Dedifferentiated amniotic fluid mesenchymal stem cell (primary cell): ENCODE results near the gene CAPN10.
A peak's percentile ranks its signal among the peaks of the same experiment; 100 is the strongest.

Experiments used
- DNase-seq: peaks from one replicate; pipeline ENCODE4 v3.0.0-alpha.2; 2016; ENCODE audit errors: extremely low spot score

CAPN10 gene

GRCh38 chr2:240563951-240564560, 22.5 kb upstream of the CAPN10 start:
- DNase-seq = no peak

DNA sequence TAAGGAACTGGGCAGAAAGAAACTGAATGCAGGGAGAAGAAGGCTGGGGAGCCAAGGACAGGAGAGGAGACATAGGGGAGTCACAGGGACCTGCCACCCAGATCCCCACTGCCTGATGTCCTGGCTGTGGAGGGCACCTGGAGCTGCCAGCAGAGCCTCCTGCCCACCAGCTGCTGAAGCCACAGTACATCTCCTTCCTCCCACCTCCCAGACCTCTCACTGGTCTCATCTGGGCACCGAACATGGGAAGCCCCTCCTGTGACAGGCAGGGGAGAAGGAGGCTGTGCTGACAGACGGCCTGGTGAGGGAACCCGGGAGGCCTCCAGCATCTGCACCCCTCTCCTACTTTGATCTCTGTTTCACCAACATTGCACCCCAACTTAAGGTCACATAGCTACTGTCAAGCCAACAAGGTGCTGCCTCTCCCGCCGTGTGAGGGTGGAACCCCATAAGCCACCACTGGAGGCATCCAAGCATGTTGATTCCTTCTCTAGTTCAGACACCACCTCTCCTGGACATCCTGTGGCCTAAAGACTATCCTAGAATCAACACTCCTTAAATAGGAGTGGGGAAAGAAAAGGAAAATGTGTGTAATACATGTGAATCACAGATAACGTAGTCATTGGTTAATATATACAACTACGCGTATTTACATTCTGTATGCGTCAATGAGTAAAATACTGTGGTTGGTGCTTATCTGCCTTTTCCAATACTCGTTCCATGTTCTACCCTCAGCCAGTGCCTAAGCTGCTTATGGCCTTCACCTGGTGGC, 21.8 kb upstream of the CAPN10 start:
- no peak for DNase-seq

DNA sequence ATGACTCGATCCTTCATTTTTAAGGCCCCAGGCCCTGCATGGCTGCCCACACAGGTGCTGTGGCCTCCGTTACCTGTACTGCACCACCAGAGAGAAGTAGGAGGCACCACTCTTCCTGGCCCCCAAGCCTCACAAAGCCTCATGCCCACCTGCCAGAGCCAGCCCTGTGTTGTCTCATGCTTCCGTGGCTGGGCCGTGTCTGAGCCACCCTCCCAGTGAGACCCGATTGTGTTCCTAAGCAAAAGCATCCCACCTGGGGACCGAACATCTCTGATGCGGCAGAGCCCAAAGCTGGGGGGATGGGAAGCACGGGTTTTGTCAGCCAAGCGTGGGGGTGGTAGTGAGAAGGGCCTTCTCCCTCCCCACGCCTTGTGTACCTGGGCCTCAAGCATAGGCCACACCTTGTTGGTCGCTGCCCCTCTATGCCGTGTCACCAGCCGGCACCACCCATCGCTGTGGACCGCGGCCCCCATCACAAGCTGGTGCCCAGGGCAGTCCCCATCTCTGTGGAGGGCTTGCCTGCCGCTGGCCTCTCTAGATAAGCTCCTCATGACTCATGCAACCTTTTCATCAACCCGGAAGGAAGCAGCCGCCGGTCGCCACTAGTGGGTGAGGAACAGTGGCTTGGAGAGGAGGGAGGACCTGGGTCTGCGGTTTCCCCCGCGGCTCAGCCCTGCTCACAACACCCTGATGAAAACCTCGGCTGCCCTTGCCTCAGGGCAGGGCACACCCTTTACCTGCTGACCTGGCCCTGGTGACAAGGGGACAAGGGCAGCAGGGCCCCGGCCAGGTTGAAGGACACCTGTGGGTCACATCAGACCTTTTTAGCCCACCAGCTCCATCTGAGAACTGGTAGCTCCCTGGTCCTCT, 21.0 kb upstream of the CAPN10 start:
- DNase-seq = no peak

DNA sequence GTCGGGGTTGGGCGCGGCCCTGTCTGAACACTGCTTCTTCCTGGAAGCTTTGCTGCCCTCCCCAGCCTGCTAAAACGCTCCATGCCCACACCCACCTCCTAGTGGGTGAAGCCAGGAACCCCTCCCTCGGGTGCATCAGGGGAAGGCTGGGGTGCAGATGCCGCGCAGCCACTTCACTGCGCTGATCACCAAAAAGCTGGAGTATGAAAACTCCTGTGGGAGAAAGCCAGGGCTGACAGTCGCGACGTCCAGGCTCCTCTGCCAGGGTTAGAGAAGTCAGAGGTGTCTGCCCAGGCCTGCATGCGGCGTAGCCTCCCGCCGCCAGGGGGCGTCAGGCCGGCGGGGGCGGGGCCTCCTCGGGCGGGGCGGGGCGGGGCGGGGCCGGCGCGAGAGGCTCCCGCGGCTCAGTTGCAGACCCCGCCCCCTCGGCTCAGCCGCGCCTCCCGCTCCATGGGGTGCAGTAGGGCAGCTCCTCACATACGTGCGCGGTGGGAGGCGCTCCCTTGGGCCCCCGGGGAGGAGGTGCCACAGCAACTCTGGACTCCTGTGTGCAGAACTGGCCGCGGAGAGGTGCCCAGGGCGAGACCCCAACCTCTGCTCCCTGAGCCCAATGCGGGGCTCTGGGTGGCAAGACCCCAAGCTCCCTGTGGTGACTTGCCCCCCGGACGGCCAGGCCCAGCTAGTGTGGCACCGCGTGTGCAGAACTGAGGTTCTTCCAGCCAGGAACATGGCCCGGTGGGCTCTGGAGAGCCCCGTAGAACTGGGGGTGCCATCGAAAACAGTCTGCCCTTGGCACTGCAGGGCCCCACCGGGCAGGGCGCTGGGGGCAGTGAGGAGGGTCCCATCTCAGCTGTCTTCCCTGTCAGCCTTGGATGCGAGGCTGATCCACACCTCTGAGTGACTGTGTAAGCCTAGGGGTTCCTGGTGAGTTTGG, 20.1 kb upstream of the CAPN10 start:
- peak; percentile 36 for DNase-seq

- DNase-seq = no peak
Observed at GRCh38 chr2:240567137-240567871, 19.2 kb upstream of the CAPN10 start.

DNA sequence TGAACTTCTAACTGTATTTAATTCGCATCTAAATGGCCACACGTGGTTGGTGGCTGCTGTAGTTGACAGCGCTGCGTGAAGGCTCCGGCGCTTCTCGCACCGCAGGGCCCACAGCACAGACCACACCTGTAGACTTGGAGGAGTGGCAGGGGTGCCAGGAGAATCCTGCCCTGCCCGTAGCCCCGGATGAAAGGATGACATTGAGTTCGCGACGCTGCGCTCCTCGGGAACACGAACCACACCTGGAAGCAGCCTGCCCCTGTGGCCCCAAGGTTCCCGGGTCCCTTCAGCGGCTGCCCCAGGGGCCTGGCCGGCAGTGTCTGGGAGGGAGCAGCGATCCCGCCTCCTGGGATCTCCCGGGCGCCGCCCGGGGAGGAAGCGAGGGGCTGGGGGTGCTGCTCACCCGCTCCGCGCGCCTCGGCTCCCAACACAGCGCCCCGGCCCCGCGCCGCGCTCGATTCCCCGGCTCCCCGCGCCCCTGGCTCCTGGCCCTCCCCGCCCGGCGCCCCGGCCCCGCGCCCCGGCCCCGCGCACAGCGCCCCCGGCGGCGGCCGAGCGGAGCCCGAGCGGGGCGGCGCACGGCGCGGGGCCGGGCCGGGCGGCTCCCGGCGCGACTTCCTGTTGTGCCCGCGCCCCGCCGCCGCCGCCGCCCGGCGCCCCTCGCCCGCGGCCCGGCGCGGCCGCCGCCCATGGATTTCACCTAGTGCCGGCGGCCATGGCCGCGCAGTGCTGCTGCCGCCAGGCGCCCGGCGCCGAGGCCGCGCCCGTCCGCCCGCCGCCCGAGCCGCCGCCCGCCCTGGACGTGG, 18.5 kb upstream of the CAPN10 start, which contains the start of gene RNPEPL1:
TSS of gene RNPEPL1 (plus strand) at position 613 of the 806 bp plus-strand sequence. CDS start at position 716, 103 bp downstream.
- no peak for DNase-seq

DNA sequence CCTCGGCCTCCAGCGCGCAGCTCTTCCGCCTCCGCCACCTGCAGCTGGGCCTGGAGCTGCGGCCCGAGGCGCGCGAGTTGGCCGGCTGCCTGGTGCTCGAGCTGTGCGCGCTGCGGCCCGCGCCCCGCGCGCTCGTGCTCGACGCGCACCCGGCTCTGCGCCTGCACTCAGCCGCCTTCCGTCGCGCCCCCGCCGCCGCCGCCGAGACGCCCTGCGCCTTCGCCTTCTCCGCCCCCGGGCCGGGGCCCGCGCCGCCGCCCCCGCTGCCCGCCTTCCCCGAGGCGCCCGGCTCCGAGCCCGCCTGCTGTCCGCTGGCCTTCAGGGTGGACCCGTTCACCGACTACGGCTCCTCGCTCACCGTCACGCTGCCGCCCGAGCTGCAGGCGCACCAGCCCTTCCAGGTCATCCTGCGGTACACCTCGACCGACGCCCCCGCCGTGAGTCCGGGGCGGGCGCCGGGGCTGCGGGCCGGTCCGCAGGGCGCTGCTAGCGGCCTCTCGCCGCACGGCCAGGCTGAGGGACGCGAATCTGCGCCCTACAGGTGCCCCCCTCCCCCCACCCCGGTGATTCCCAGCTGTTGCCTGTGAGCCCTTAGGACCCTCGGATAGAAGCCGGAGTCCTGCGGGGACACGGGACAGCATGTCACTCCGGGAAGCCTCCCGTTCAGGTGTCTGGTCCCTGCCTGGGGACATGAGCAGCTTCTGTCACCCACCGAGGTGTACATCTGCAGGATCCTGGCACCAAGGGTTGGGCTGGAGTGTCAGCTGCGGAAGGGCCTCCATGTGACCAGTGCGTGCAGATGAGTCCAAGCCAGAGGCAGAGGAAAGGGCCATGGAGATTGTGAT, 17.6 kb upstream of the CAPN10 start:
- DNase-seq = peak; percentile 38

DNA sequence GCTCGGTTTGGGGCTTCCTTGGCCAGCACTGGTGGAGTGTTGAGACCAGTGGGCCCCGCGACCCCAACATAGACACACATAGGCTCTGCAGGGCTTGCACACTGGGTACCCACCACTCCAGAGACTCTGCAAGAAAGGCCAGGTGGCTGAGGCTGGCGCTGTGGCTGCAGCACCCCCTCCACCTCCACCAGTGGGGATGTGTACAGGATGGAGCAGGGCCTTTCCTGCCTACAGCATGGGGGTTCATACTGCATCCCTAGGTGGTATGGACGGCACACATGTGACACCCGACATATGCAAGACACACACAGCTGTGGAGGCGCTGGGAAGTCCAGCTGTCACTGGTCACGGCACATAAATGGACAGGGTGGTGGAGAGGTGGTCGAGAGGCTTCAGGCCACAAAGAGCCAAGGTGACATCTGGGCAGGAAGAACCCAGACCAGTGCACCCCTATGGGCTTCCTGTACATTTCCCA, 17.0 kb upstream of the CAPN10 start:
- no peak for DNase-seq

GRCh38 chr2:240569998-240570530, 16.5 kb upstream of the CAPN10 start:
- DNase-seq = no peak

GRCh38 chr2:240570531-240571313, 15.8 kb upstream of the CAPN10 start:
- no peak for DNase-seq

DNA sequence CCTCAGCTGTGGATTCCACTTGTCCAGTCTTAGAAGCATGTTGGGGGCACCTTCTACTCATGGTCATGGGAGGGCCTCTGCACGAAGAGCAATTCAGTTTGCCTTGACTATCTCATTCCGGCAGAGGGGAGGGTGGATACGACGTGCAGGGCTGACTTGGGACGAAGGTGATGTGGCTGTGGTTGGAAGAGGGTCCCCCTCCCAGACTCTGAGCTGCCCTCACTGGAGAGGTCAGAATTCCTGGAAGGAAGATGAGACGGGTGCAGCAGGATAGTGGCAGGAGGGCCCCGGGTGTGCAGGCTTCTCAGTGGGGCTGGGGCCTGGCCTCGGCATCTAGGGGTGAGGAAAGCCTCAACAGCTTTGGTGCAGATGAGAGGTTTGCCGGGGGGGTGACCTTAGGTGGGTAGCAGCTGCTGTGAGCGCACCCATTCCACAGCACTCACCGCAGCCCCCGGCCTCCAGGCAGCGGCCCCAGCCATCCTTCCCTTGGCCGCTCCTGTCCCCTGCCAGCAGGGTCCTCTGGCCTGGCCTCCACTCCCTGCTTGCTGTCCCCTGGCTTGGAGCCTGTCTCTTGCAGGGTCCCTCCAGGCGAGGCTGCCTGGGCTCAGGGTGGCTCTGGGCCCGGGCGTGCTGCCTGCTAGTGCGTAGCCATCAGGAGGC, 15.1 kb upstream of the CAPN10 start:
- DNase-seq = no peak

DNA sequence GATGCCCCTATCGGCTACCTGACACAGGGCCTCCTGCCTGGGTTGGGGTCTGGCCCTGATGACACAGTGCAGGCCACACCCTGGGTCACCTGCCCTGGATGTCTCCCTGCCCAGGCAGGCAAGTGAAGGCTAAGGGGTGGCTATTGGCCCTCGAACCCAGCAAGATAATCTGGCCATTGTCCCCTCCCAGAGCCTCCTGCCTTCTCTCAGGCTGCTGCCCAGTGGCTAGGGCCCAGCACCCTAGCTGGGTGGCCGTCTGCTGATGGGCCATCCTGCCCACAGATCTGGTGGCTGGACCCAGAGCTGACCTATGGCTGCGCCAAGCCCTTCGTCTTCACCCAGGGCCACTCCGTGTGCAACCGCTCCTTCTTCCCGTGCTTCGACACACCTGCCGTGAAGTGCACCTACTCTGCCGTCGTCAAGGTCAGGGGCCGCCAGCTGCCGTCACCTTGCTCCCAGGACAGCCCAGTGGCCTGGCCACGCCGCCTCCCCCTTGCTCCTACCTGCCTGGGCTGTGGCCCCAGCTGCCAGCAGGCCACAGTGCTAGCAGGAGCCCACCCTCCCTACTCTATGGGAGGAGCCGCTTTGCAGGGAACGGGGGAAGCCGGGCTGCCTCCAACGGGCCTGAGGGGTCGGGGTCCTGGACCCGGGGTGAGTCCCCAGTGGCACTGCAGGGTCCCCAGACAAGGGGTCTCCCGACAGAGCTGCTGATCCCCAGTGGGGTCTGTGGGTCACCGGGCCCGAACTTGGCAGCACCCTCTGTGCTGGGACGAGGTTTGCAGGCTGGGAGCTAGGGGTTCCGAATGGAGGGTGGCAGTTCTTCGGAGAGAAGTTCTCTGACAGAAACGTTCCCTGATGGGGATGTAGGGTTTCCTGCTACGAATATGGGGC, 14.1 kb upstream of the CAPN10 start:
- DNase-seq = no peak

GRCh38 chr2:240573071-240573515, 13.4 kb upstream of the CAPN10 start:
- DNase-seq = no peak

DNA sequence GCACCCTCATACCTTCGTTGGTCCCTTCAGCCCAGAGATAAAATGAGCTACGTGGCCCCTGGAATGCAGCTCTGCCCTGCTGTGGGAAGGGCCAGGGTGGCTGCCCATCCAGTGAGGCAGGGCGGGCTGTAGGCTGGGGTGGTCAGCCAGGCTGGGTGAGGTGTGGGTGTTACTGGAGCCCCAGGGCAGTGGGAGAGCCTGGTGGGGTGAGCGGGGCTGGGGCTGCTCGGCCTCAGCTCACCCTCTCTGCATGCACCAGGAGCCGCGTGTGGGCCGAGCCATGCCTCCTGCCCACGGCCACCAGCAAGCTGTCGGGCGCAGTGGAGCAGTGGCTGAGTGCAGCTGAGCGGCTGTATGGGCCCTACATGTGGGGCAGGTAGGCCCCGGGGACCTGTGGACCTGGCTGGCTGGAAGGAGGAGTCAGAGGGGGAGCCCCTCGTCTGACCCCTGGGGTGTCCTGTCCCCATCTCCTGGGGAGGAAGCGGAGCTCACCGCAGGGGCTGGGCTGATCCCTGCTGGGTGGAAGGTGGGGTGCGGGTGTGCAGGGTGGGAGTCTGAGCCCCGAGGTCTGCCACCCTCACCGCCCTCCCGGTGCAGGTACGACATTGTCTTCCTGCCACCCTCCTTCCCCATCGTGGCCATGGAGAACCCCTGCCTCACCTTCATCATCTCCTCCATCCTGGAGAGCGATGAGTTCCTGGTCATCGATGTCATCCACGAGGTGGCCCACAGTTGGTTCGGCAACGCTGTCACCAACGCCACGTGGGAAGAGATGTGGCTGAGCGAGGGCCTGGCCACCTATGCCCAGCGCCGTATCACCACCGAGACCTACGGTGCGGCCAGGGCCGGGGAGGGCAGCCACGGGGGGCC, 12.8 kb upstream of the CAPN10 start:
- DNase-seq = no peak
